IPS-18a (cell line): ENCODE measurements around the gene LSM2.

Experiments used
- H3K27ac ChIP-seq: one replicate; pipeline ENCODE4 v1.5.1; 2013; ENCODE audit warnings: low read length
- H3K27me3 ChIP-seq: one replicate; pipeline ENCODE4 v1.6.1; 2013; ENCODE audit warnings: mild to moderate bottlenecking, low read length; ENCODE audit not compliant: control insufficient read depth, insufficient read depth
- H3K36me3 ChIP-seq: one replicate; pipeline ENCODE4 v1.6.1; 2013; ENCODE audit warnings: low read depth, low read length; ENCODE audit not compliant: control insufficient read depth
- H3K4me1 ChIP-seq: one replicate; pipeline ENCODE4 v1.6.1; 2013; ENCODE audit warnings: low read depth, low read length; ENCODE audit not compliant: control insufficient read depth
- H3K4me3 ChIP-seq: one replicate; pipeline ENCODE4 v1.5.1; 2013; ENCODE audit warnings: low read length
- H3K9ac ChIP-seq: one replicate; pipeline ENCODE4 v1.6.1; 2013; ENCODE audit warnings: mild to moderate bottlenecking, low read length, moderate library complexity
- H3K9me3 ChIP-seq: one replicate; pipeline ENCODE4 v1.6.1; 2013; ENCODE audit warnings: low read depth, low read length; ENCODE audit not compliant: control insufficient read depth

The LSM2 gene

GRCh38 chr6:31778193-31778592, 28.6 kb downstream of the LSM2 start:
- Histone ChIP-seq H3K27ac (no peak overlapping the region), H3K27me3 (no peaks in the 10 kb centered on the region), H3K4me1 (no peaks in the 10 kb centered on the region), H3K9ac (no peak overlapping the region), H3K36me3 (peaks cover 50% of the 10 kb centered on the region), H3K9me3 (no peaks in the 10 kb centered on the region), H3K4me3 (no peak overlapping the region)

- H3K4me1 ChIP-seq, result no peaks in the 10 kb centered on the region
- H3K4me3 ChIP-seq, result no peak overlapping the region
- H3K36me3 ChIP-seq, result peaks cover 45% of the 10 kb centered on the region
- no peaks in the 10 kb centered on the region for H3K9me3 ChIP-seq
- no peak overlapping the region for H3K27ac ChIP-seq
- H3K9ac ChIP-seq, result no peak overlapping the region
- H3K27me3 ChIP-seq, result no peaks in the 10 kb centered on the region
Observed at GRCh38 chr6:31777667-31778050, 29.1 kb downstream of the LSM2 start.

- H3K36me3 ChIP-seq, result peaks cover 39% of the 10 kb centered on the region
- H3K9me3 ChIP-seq, result no peaks in the 10 kb centered on the region
- no peak within 1 kb of the TSS for H3K27ac ChIP-seq
- no peaks in the 10 kb centered on the region for H3K4me1 ChIP-seq
- no peak within 1 kb of the TSS for H3K4me3 ChIP-seq
- H3K9ac ChIP-seq, result no peak within 1 kb of the TSS
- H3K27me3 ChIP-seq, result no peaks in the 10 kb centered on the region
Observed at GRCh38 chr6:31776989-31777666, 29.6 kb downstream of the LSM2 start, which contains the start of gene VWA7. TSS of gene VWA7 (minus strand) at chr6:31777328. CDS start at chr6:31776779, 549 bp downstream.

GRCh38 chr6:31776485-31776988, 30.2 kb downstream of the LSM2 start:
- Histone ChIP-seq H3K4me1 (no peaks in the 10 kb centered on the region), H3K36me3 (peaks cover 34% of the 10 kb centered on the region), H3K9me3 (no peaks in the 10 kb centered on the region), H3K27me3 (no peaks in the 10 kb centered on the region), H3K9ac (no peak overlapping the region), H3K4me3 (no peak overlapping the region), H3K27ac (no peak overlapping the region)

GRCh38 chr6:31775633-31776484, 30.9 kb downstream of the LSM2 start:
- no peak overlapping the region for H3K27ac ChIP-seq
- peaks cover 32% of the 10 kb centered on the region for H3K36me3 ChIP-seq
- no peak overlapping the region for H3K9ac ChIP-seq
- H3K9me3 ChIP-seq, result no peaks in the 10 kb centered on the region
- H3K4me3 ChIP-seq, result no peak overlapping the region
- no peaks in the 10 kb centered on the region for H3K4me1 ChIP-seq
- no peaks in the 10 kb centered on the region for H3K27me3 ChIP-seq

- Histone ChIP-seq H3K4me1 (no peaks in the 10 kb centered on the region), H3K4me3 (no peak overlapping the region), H3K9ac (no peak overlapping the region), H3K36me3 (peaks cover 25% of the 10 kb centered on the region), H3K27ac (no peak overlapping the region), H3K27me3 (no peaks in the 10 kb centered on the region), H3K9me3 (no peaks in the 10 kb centered on the region)
Observed at GRCh38 chr6:31775184-31775583, 31.6 kb downstream of the LSM2 start.

- no peak overlapping the region for H3K4me3 ChIP-seq
- H3K4me1 ChIP-seq, result no peaks in the 10 kb centered on the region
- H3K27ac ChIP-seq, result no peak overlapping the region
- no peak overlapping the region for H3K9ac ChIP-seq
- no peaks in the 10 kb centered on the region for H3K36me3 ChIP-seq
- H3K27me3 ChIP-seq, result no peaks in the 10 kb centered on the region
- no peaks in the 10 kb centered on the region for H3K9me3 ChIP-seq
Observed at GRCh38 chr6:31771992-31772358, 34.8 kb downstream of the LSM2 start.

- no peaks in the 10 kb centered on the region for H3K4me1 ChIP-seq
- no peaks in the 10 kb centered on the region for H3K9me3 ChIP-seq
- H3K4me3 ChIP-seq, result no peak overlapping the region
- H3K27ac ChIP-seq, result no peak overlapping the region
- no peak overlapping the region for H3K9ac ChIP-seq
- H3K27me3 ChIP-seq, result no peaks in the 10 kb centered on the region
- no peaks in the 10 kb centered on the region for H3K36me3 ChIP-seq
Observed at GRCh38 chr6:31770860-31771259, 35.9 kb downstream of the LSM2 start.

GRCh38 chr6:31769684-31770371, 36.9 kb downstream of the LSM2 start:
- H3K9ac ChIP-seq, result no peak overlapping the region
- H3K27ac ChIP-seq, result no peak overlapping the region
- no peaks in the 10 kb centered on the region for H3K4me1 ChIP-seq
- no peaks in the 10 kb centered on the region for H3K9me3 ChIP-seq
- no peaks in the 10 kb centered on the region for H3K36me3 ChIP-seq
- no peak overlapping the region for H3K4me3 ChIP-seq
- H3K27me3 ChIP-seq, result no peaks in the 10 kb centered on the region

GRCh38 chr6:31768363-31769257, 38.2 kb downstream of the LSM2 start:
- Histone ChIP-seq H3K9me3 (no peaks in the 10 kb centered on the region), H3K4me1 (peaks cover 3% of the 10 kb centered on the region), H3K9ac (no peak overlapping the region), H3K4me3 (no peak overlapping the region), H3K27me3 (no peaks in the 10 kb centered on the region), H3K27ac (no peak overlapping the region), H3K36me3 (no peaks in the 10 kb centered on the region)
